HG03469 (cell line): ENCODE data around the gene CEP120.

ENCODE experiments used
- ATAC-seq: cut with Tn5 transposase; IDR thresholded peaks from one replicate; pipeline ENCODE4 v1.9.1; 2021; ENCODE audit warnings: mild to moderate bottlenecking, moderate library complexity, moderate number of reproducible peaks; ENCODE audit not compliant: unreplicated experiment

Gene CEP120

GRCh38 chr5:123304777-123305316, 118.4 kb downstream of the CEP120 start:
- no peak for ATAC-seq

DNA sequence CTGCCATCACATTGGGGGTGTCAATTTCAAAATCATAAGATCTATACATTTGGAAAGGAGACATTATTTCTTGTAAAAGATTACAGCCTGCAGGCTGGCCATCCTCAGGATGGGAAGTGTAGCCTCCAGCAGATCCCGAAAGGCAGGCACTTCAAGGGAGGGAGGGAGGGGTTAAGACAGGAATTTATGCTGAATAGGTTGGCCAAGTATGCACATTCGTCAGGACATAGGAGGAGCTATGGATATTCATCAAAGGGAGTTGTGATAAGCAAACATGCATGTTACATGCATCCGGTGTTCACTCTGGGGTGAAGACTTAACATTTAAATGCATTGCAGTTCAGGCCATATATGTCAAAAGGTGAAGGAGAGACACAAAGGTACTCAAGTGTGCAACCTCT, 119.4 kb downstream of the CEP120 start:
- ATAC-seq: no peak

GRCh38 chr5:123300266-123300665, 122.9 kb downstream of the CEP120 start:
- ATAC-seq: no peak

DNA sequence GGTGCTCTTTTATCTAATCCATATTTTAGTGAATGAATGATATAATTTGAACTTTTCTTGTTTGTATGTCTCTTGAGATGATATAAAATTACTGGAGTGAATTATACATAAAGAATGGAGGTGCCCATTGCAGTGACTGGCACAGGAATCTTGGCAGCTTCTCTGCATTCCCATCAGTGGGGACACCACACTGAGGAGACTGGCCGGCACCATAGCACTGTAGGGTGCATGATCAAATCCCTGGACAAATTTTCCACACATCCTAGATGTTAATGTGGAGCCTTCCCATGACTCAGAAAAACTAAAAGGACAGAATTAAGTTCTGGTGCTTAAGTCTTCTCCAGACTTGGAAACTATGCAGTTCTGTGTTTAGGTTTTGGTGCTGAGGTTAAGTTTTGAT, 124.1 kb downstream of the CEP120 start:
- no peak for ATAC-seq

GRCh38 chr5:123298335-123299030, 124.7 kb downstream of the CEP120 start:
- no peak for ATAC-seq

GRCh38 chr5:123297866-123298265, 125.3 kb downstream of the CEP120 start:
- ATAC-seq: no peak

DNA sequence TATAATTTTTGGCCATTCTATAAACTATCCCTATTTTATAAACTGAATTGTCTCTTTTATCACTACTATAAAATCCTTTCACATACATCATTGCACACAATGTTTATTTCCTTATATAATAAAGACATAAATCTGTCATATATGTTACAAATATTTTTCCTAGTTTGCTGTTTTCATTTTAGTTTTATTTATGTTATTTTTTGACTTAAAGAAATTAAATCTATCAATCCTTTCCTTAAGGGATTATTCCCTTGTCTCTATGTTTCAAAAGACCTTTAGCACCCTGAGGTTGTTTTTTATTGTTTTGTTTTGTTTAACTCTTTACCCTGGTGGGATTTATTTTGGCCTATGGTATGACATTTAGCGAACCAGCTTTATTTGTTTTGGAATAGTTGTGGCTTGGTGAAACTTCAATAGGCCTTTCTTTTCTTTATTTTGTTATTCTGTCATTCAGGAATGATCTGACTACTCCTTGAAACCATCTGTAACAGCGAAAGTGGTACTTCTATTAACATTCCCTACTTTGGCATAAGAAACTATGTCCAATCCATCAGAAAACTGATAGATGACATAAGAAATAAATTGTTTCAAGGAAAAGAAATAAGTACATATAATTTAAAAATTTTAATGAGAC, 125.9 kb downstream of the CEP120 start:
- no peak for ATAC-seq
